HG02970 (cell line): ENCODE measurements around the gene B4GALT5.
"Not testable (repeated sequence)": the region's sequence is repeated elsewhere in the genome, so short reads cannot be mapped to it uniquely, and the experiment has no call there.

Experiments
- ATAC-seq: cut with Tn5 transposase; IDR thresholded peaks from one replicate; pipeline ENCODE4 v1.9.1; 2021; ENCODE audit warnings: mild to moderate bottlenecking, moderate library complexity, moderate number of reproducible peaks; ENCODE audit not compliant: unreplicated experiment, low FRiP score

B4GALT5 gene

GRCh38 chr20:49682798-49683197 lies 30.9 kb downstream of the B4GALT5 start:
- ATAC-seq: no peak

DNA sequence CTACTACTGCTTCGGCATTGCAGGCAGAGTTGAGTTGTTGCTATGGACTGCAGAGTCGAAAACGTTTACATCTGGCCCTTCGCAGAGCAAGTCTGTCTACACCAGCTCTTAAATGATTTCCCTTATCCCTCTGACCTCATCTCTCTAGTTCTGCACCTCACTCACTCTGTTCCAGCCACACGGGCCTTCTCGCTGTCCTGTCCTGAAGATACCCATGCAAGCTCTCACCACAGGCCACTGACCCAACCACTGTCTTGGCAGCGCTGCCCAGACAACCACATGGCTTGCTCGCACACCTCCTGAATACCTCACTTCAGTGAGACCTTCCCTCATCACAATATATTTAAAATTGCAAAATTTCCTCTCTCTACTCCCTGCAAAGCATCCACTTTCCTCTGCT lies 31.4 kb downstream of the B4GALT5 start:
- ATAC-seq: no peak

DNA sequence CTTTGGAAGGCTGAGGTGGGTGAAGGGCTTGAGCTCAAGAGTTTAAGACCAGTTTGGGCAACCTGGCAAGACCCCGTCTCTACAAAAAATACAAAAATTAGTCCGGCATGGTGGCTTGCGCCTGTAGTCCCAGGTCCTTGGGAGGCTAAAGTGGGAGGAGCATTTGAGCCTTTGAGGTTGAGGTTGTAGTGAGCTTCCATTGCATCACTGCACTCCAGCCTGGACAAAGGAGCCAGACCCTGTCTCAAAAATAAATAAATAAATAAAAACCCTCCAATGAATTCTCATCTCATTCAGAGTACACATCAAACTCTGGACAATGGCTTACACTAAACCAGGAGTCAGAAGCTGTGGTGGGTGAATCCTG lies 31.8 kb downstream of the B4GALT5 start:
- ATAC-seq: no peak

- no peak for ATAC-seq
Measured at GRCh38 chr20:49680484-49680883, 33.2 kb downstream of the B4GALT5 start.

GRCh38 chr20:49679634-49680033 lies 34.0 kb downstream of the B4GALT5 start:
- no peak for ATAC-seq

GRCh38 chr20:49677777-49678758 lies 35.6 kb downstream of the B4GALT5 start:
- no peak for ATAC-seq

GRCh38 chr20:49676581-49677291 lies 36.9 kb downstream of the B4GALT5 start:
- ATAC-seq: no peak

GRCh38 chr20:49675368-49676151 lies 38.1 kb downstream of the B4GALT5 start:
- ATAC-seq: peak; percentile 59

DNA sequence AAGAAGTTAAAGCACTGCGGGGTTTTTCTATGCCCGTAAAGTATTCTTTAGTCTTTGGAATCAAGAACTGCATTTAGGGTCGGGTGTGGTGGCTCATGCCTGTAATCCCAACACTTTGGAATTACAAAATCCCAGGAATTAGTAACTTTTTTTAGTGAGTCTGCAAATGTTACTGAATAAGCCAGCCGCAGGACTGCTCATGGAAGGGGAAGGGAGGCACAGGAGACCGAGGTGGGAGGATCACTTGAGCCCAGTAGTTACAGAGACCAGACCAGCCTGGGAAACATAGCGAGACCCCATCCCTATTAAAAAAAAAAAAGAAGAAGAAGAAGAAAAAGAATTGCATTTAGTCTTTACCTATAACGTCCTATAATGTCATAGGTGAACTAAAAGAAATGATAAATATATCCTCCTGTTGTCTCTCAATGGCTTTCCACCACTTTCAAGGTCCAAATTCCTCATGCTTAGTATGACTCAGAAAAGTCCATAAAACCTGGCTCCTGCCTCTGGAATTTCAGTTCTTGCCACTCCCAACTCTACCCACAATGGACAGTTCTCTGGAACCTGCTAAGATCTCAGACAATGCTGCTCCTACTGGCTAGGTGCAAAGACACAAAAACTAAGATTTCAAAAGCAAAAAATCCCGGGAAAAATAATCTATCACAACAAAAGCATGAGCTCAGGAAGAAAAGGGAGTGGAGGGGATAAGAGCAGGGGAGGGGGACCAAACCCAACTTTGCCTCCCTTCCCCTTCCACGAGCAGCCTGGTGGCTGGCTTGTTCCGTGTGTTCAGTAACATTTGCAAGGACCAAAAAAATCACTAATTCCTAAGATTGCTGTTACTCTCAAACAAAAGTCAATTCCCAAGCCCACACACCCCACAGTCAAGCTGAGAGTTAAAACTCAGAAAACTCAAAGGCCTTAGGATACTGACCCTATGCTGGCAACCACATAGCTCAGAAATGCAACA lies 39.0 kb downstream of the B4GALT5 start:
- ATAC-seq: no peak

GRCh38 chr20:49672096-49672664 lies 41.5 kb downstream of the B4GALT5 start:
- no peak for ATAC-seq

DNA sequence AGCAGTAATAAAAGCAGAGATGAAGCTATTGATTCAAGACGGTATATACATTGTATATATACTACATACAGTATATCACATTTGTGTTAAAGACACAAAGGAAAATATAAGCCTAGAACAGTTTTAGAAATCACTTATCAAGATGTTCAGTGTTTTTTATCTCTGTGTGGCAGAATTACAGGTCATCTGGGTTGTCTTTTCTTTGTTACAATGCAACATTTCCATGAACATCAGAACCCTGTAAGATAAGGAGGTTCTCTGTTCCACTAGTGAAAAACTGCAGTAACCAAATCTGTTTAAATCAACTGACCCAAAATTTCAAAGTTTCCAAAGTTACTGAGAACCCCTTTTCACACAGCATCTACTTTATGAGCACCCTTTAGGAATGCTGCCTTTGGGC lies 42.2 kb downstream of the B4GALT5 start:
- ATAC-seq: no peak

DNA sequence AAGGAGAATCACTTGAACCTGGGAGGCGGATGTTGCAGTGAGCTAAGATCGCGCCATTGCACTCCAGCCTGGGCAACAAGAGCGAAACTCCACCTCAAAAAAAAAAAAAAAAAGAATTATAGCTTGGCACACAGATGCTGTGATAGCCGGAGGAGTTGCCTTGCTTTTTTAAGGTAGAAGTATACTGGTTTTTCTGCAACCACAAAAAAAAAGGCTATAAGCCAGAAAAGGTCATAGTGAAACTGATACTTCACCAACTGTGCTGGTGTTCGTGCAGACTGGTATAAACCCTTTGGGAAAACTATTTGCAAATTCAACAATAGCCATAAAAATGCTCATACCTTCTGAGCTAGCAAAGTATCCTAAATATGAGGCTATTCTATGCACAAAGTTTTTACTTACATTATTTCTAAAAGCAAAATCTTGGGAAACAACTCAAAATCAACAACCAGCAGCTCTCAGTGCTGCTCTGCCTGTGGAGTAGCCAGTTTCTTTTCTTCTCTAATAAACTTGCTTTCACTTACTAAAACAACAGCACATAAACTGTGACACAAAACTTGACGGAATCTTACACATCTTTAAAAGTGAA lies 44.0 kb downstream of the B4GALT5 start:
- ATAC-seq: no peak

DNA sequence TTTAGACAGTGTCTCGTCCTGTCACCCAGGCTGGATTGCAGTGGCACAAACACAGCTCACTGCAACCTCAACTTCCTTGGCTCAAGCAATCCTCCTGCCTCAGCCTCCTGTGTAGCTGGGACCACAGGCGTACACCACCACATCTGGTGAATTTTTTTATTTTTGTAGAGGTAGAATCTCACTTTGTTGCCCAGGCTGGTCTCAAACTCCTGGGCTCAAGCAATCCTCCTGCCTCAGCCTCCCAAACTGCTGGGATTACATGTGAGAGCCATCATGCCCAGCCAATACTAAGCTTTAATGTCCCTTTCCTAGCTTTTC lies 44.8 kb downstream of the B4GALT5 start:
- ATAC-seq: not testable (repeated sequence)

DNA sequence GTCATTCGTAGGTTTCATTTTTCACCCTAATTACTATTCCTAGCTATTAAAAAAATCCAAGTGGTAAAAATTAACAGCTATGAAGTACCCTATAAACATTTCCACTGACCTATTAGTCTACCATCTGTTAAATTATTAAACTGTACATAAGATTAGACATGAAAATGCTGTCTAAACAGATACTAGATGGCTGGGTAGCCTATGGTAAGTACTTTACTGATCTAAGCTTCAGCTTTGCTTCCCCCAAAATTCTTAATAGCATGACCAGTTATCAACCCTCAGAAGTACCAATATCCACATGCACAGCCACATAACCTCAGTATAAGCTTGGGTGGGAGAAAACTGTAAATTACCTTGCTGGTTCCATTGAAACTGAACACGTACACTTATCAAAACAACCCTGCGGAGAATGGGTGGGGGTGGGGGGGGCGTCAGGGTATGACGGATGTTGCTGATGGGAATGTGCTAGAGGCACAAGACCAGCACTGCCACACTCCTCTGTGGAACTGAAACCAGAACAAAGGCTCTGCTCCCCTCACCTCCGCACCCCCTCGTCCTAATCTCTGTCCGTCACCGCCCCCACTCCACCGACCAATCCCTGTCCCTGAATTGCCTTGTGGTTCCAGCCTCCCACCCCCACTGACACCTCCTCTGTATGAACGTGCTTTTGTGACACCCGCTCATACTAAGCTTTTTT lies 45.3 kb downstream of the B4GALT5 start:
- ATAC-seq: peak; percentile 66

- ATAC-seq: no peak
Measured at GRCh38 chr20:49666911-49667310, 46.8 kb downstream of the B4GALT5 start.

GRCh38 chr20:49665796-49666195 lies 47.9 kb downstream of the B4GALT5 start:
- ATAC-seq: no peak

DNA sequence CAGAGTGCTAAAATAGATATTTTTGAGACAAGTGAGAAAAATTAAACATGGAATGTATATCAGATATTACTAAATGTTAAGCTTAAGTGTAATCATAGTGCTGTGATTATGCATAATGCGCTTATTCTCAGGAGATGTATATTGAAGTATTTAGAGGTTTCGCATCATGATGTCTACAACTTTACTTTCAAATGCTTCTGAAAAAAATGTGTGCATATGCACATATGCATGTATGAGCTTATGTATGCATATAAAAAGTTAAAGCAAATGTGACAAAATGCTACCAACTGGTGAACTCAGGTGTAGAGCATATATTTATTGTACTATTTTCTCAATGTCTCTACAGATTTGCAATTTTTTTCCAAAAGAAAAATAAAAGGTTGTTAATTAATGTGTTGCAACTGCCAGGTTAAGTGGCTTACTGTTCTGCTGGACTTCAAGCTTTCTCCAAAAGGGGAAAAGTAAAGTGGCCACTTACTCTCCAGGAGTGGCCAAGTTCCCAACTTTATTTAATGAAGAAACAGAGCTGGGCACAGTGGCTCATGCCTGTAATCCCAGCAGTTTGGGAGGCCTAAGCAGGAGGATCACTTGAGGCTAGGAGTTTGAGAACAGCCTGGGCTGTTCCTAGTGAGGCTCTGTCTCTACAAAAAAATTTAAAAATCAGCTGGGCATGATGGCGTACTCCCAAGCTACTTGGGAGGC lies 48.9 kb downstream of the B4GALT5 start:
- no peak for ATAC-seq

DNA sequence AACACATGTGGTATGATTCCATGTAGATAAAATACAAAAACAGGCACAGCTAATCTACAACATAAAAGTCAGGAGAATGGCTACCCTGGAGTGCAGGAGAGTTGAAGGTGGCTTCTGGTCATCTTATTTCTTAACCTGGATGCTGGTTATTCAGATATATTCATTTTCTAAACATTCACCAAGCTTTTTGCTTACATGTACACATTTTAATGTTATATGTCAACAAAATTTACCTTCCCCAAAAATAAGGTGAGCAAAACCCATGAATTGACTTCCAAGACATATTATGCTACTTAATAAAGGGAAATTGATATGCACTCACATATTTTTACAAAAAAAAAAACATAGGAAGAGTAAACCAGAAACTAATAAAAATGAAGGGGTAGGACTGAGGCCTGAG lies 50.6 kb downstream of the B4GALT5 start:
- no peak for ATAC-seq
